Fibroblast of villous mesenchyme (primary cell): ENCODE data around the gene MVB12B. TPM values are rescaled to one million over a fixed set of nuclear protein-coding genes. Genes with fewer than 3 reads are reported as not detected.

Experiments used
- DNase-seq: peaks from one replicate; pipeline ENCODE4 v3.0.0-alpha.2; 2010; ENCODE audit warnings: low read depth
- H3K4me3 ChIP-seq: 2 replicates; pipeline ENCODE4 v1.5.1; 2011; ENCODE audit warnings: low read depth, mild to moderate bottlenecking, low read length
- total RNA-seq: library from RNA; depleted of rRNA; stranded (reverse); fragments of >200 nt; gene quantifications from 2 replicates; pipeline ENCODE4 v1.2.3, GENCODE V29; 2012
- TF ChIP-seq, protein P1 (sequence below): IDR thresholded peaks from 2 replicates; pipeline ENCODE4 v1.5.1; 2012; ENCODE audit warnings: low read depth, mild to moderate bottlenecking, low read length; ENCODE audit not compliant: insufficient read depth

The MVB12B gene
- total RNA-seq, 1 donor: 3.5 TPM

DNA sequence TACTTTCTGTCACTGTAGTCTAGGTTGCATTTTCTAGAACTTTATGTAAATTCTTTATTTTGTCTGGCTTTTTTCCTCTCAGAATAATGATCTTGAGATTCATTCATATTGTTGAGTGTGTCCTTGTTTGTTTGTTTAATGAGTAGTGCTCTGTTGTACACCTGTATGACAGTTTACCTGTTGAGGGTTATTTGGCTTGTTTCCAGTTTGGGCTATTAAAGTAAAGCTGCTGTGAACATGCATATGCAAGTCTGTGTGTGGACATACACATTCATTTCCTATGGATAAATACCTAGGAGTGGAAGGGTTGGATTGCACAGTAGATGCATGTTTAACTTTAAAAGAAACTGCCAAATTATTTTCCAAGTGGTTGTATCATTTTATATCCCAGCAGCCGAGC, 30.4 kb downstream of the MVB12B start:
- H3K4me3 ChIP-seq: no peak overlapping the region
- no peak for DNase-seq
- TF ChIP-seq, protein P1, sequence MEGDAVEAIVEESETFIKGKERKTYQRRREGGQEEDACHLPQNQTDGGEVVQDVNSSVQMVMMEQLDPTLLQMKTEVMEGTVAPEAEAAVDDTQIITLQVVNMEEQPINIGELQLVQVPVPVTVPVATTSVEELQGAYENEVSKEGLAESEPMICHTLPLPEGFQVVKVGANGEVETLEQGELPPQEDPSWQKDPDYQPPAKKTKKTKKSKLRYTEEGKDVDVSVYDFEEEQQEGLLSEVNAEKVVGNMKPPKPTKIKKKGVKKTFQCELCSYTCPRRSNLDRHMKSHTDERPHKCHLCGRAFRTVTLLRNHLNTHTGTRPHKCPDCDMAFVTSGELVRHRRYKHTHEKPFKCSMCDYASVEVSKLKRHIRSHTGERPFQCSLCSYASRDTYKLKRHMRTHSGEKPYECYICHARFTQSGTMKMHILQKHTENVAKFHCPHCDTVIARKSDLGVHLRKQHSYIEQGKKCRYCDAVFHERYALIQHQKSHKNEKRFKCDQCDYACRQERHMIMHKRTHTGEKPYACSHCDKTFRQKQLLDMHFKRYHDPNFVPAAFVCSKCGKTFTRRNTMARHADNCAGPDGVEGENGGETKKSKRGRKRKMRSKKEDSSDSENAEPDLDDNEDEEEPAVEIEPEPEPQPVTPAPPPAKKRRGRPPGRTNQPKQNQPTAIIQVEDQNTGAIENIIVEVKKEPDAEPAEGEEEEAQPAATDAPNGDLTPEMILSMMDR: no peak

DNA sequence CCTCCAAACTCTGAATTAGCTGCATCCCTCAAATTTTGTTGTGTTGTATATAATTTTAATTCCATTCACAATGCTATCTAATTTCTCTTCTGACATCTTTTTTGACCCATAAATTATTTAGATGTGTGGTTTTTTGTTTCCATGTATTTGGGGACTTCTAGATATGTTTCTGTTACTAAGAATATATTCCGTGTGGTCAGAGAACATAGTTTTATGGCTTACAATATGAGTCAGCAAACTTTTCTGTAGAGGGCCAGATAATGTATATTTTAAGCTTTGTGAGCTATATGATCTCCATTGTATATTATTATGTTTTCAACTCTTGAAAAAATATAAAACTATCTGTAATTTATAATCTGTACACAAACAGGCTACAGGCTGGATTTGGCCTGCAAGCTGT, 33.4 kb downstream of the MVB12B start:
- no peak overlapping the region for H3K4me3 ChIP-seq
- DNase-seq: no peak

DNA sequence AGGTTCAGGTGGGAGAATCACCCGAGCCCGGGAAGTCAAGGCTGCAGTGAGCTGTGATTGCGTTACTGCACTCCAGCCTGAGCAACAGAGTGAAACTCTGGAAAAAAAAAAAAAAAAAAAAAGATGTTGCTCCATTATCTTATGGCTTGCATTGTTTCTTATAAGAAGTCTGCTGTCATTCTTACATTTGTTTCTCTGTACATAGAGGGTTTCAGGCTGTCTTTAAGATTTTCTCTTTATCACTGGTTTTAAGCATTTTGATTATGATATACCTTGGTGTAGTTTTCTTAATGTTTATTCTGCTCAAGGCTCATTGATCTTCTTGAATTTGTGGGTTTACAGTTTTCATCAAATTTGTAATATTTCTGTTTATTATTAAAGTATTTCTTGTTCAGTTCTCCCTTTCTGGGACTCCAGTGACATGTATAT, 35.2 kb downstream of the MVB12B start:
- TF ChIP-seq, protein P1: no peak
- no peak overlapping the region for H3K4me3 ChIP-seq
- DNase-seq: no peak

More for the DNA sequence above, 33.4 kb downstream of the MVB12B start:
- TF ChIP-seq, protein P1: no peak

DNA sequence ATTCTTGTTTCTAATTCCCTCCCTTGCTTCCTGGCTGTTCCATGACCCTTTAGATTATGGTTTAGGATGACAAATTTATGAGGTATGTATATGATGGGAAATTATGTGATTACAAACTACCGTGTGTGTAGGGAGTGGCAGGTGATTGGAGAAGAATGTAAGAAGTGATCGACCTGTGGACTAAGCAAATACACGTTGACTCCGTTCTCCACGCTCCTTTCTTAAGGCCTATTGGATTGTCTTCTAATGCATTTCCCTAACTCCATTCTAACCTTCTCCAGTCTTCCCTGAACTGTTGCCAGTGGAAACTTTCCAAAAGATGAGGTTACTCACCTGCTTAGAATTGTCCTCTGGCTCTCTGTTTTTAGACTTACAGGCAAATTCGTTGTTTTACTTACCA, 36.6 kb downstream of the MVB12B start:
- TF ChIP-seq, protein P1: no peak
- DNase-seq: no peak

DNA sequence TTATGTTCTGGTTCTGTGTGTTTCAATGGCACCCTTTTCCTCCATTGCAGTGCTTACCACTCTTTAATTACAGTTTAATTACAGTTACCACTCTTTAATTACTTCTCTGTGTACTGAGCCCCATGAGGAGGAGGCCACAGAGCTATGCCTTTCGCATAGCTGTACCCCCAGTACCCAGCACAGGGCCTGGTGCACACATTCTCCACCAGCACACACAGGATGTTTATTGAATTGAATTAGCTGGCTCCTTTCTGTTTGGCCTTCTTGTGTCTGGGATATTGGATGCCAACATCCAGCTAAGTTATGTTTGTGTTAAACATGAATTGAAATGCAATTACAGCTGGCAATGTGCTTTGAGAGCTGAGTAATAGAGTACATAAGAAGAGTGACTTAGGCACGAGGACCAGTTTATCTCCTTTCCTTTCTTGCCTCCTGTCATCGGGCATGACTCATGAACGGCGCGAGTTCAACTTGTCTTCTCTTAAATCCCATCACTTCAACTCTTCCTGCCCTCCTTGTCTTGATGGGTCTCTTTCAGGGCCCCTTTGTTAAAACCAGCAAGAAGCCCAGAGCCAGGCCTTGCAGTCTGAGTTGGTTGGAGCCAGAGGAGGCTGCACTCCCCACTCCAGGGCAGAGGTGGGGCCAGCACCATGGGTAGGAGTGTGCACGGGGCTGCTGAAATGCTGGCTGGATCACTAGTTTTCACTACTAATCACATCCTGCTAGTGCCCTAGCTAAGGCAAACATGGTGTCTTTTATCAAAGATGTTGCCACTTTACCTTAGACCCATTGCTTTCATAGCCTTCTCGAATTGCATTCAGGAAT, 37.4 kb downstream of the MVB12B start:
- H3K4me3 ChIP-seq: no peak overlapping the region
- TF ChIP-seq, protein P1: no peak
- DNase-seq: no peak

More for the DNA sequence above, 36.6 kb downstream of the MVB12B start:
- H3K4me3 ChIP-seq: no peak overlapping the region

DNA sequence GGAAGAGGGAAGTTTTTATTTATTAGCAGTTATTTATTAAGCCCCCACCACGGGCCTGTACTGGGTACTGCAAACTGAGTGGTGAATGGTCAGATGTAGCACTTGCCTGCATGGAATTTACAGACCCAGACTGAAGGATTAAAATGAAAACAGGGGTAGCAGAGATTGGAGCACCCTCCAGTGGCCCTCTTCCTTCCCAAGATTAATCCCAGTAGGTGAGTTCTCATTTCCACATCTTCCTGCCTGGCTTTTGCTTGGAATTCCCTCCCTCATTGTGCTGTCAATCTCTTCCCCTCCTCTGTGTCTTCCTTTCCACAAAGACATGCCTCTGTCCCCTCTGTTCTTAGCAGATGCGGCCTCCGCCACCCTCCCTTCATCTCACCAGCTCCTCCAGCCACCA, 39.2 kb downstream of the MVB12B start:
- no peak overlapping the region for H3K4me3 ChIP-seq
- TF ChIP-seq, protein P1: no peak
- DNase-seq: no peak
